OCI-LY3 (cell line): ENCODE data around the gene SERF1A.
"Not testable (repeated sequence)": the region's sequence is repeated elsewhere in the genome, so short reads cannot be mapped to it uniquely, and the experiment has no call there.

Experiments
- EZH2phosphoT487 ChIP-seq: fragments of 200-600 bp; shearing (Covaris generic); IDR thresholded peaks from 2 replicates; pipeline ENCODE4 v1.6.1; 2018; ENCODE audit warnings: antibody characterized with exemption, mixed run types, low read depth
- TF ChIP-seq, protein P1 (sequence below): fragments of 200-600, 300-600 bp; sonication (generic); IDR thresholded peaks from 2 replicates; pipeline ENCODE4 v1.5.1; 2014; ENCODE audit warnings: antibody characterized with exemption, low read length, low read depth

DNA sequence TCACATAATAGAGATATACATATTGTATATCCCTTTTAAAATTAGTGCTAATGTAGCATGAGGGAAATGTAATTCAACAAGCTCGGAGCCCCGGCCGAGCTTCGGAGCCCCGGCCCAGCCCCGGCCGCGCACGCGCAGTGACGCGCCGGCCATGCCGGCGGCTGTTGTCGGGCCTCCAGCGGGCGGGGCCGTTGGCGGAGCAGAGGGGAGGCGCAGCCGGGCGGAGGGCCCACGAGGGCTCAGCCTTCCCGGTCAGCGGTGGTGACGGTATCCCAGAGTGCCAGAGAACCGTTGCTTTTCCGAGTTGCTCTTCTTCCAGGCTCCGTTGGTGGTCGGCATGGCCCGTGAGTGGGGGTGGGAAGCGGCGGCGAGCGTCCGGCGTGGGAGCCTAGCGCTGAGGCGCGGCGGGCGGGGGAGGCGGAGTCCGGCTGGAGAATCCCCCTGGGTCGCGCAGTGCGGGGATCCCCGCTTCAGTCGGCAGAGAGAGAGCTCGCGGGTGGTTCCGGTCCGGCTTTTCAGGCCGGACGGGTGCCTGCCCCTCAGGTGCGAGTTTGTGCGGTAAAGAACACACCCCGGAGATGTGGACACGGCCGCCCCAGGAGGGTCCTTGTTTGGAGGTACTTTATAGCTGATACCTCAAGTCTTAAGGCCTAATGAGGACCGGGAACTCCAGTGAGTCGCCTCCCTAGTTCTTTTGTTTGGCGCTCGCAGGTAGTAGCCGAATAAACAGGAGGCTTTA is at the start of gene SERF1A:
- TF ChIP-seq, protein P1, sequence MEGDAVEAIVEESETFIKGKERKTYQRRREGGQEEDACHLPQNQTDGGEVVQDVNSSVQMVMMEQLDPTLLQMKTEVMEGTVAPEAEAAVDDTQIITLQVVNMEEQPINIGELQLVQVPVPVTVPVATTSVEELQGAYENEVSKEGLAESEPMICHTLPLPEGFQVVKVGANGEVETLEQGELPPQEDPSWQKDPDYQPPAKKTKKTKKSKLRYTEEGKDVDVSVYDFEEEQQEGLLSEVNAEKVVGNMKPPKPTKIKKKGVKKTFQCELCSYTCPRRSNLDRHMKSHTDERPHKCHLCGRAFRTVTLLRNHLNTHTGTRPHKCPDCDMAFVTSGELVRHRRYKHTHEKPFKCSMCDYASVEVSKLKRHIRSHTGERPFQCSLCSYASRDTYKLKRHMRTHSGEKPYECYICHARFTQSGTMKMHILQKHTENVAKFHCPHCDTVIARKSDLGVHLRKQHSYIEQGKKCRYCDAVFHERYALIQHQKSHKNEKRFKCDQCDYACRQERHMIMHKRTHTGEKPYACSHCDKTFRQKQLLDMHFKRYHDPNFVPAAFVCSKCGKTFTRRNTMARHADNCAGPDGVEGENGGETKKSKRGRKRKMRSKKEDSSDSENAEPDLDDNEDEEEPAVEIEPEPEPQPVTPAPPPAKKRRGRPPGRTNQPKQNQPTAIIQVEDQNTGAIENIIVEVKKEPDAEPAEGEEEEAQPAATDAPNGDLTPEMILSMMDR, result not testable (repeated sequence)
- TF ChIP-seq EZH2phosphoT487, result not testable (repeated sequence)
